GM21786 (cell line): ENCODE data around the gene ATE1.
"Not testable (repeated sequence)": the region's sequence is repeated elsewhere in the genome, so short reads cannot be mapped to it uniquely, and the experiment has no call there.

ENCODE experiments used
- ATAC-seq: cut with Tn5 transposase; IDR thresholded peaks from one replicate; pipeline ENCODE4 v1.9.1; 2021; ENCODE audit not compliant: unreplicated experiment

Gene ATE1

DNA sequence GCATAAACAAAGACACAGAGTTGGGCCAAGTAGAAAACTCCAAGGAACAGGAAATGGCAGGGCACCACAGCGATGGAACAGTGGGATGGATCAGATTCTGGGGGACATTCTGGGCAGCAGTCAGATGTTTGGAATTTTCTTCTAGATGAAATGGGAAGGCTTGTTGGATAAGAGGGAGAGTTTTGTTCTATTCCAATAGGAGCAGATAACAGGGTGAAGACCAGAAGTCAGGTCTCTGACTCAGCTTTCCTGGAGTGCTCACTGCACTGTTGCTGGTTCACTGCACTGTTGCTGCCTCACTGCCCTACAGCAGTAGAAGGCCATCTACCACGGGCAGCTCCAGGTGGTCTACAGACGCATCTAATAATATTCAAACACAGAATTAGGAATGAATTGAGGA, 135.6 kb downstream of the ATE1 start:
- ATAC-seq = no peak

DNA sequence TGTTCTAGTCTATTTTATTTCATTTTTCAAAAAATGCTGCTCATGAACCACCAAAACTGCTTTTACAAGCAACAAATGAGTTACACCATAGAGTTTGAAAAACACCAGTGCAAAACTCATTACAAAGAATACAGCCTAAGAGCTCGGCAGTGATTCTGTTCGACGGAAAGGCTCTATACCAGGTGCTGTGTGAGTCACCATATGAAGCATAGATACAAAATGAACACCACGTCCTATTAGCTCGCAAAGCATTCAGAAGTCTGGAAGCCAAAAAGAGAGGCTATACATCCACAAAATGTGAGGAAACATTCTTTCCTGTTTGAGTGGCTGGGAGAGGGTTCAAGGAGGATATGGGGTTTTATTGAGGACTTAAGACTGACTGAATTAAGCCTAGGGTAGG, 136.1 kb downstream of the ATE1 start:
- no peak for ATAC-seq

DNA sequence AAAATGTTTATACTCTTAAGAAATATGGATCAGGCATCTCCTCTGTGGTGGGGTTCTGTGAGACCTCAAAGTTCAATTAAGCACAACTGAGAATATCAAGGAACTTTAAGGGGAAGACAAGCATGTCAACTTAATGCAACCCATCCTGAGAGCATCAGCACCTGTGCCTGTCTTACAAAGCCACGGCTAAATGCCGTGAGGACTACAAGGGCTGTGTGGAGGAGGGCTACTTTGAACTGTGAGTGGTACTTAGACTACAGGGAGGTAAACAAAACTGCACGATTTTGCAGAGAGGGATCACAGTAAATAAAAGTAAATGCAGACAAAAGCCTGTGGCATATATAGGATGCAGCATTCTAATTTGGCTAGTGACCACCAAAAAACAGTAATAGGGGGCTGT, 139.1 kb downstream of the ATE1 start:
- no peak for ATAC-seq

DNA sequence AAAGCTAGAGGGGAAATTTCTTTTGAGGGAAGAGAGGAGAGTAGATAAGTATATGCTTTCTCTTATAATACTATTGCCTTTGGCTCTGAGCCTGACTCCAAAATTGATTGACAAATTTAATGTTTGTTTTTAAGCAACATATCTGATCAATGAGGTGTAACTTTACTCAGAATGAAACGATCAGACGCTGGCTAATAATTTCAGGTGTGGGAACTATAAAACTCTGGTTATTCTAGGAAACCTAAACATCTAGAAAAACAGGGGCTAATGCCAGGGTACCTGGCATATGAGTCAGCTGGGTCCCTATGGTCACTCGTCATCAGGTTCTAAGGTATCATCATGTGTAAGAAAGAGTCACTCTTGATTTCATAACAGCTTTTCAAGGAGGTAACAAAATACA, 139.7 kb downstream of the ATE1 start:
- no peak for ATAC-seq

DNA sequence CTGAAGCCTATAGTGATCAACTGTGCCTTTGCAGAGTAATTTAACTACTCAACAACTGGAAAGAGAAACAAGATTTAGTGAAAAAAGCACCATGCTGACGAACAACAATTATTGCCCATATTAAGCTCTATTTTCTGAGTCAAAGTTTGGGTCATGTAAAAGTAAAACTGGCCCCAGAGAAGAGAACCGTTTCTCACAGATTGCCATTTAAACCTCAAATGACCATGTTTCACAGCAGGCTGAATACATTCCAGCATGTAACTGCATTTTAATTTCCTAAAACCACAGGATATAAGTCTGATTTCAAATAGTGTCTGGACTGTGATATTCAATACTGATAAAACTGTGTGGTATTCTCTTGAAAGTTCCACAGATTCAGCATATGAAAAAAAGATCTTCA, 140.7 kb downstream of the ATE1 start:
- no peak for ATAC-seq

DNA sequence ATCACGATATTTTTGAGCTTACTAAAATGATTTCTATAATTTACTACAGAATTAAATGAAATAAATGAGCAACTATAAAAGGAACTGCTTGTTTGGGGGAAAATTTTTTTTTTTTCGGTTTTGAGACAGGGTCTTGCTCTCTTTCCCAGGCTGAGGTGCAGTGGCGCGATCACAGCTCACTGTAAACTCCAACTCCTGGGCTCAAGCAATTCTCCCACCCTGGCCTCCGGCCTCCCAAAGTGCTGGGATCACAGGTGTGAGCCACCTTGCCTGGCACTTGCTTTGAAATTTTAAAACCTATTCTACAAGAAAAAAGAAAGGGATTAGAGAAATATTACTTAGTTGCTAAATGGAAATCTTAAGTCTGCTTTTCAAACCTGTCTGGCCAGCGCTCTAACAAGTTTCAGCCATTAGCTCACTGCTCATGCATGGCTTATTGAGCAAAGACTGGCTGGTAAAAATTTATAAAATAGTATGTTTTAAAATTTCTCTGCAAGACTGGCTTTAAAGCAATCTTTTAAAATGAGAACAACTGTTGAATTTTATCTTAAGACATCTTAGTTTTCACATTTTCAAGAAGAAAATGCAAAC, 144.0 kb downstream of the ATE1 start:
- no peak for ATAC-seq

DNA sequence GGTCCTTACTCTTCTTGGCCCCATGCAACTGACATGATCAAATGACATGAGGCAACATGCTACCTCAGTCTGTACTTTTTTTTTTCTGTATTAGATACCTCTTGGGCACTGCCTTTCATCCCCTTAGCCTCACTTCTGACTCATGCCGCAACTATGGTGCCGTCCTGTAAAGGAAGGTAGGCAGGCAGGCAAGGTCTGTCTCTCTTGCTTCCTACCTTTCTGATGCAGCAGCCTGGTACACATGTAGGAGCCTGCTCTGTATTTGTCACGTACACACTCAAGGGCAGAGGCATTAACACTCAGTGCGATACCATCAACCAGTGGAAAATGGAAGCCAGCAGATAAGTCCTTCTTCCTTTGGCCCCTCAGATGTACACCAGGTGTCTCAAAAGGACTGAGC, 146.7 kb downstream of the ATE1 start:
- no peak for ATAC-seq

DNA sequence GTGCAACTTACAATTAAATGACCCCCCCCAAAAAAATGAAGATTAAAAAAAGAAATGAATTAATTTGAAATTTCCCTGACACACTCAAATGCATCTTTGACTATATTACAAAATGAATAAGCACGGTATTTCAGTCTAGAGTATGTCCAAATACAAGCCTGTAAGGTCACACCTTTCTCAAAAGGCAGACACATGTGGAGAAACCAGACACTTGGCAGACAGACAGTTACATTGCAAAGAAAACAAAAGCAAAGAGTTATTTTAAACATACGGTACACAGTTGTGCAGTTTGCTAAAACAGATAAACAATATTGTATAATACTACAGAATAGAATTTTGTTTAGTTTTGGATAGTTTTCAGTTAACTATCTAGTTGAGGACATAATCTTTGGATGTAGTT, 153.0 kb downstream of the ATE1 start:
- no peak for ATAC-seq

DNA sequence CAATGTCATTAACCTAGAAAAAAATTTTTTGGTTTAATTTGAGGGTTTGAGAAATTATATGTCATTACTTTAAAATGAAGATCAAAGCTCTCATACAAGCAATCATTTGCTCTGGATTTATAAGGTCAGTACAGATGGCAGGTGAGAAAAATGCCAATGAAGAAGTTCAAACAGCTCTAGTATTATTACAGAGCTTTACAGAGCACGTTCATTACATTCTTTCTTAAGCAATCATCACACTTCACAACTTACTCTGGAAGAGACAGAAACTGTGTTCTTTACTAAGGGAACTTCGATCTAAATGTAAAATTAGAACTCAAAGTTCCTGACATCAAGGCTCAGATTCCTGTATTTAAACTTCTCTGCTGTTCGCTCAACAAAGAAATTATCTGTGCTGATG, 153.4 kb downstream of the ATE1 start:
- ATAC-seq = no peak

DNA sequence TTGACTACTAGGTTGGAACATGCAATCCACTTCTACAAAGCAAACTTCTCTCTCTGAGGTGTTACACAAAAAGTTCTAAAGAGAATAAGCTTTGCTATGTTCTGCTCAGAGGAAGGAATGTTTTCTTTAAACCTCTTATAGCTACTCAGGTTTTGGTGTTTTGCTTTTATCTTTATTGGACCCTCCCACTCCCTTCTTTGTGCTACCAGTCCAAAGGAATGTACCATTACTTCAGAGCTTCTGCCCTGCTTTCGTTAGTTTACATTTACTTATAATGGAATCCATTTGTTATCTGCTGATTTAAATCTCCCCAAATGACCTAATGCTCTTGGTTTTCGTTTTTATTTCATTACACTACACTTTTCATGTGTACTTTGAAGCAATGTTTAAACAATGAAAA, 154.9 kb downstream of the ATE1 start:
- no peak for ATAC-seq

DNA sequence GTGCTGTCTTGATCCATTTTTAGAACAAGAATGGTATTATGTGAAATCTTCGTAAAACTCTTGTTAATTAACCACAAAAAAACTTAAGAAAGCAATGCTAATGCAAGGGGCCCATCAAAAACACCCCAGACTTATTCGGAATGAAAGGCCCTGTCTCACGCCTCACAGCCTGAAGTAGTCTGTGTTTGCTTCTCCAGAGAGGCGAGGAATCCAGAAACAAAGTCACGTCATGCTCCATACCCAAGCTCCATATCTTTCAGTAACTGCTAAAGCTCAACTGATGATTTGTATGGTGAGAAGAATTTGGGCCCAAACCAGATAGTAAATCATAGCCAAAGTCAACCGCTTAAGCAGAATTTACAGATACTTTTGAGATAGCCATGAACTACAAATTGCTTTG, 155.4 kb downstream of the ATE1 start:
- no peak for ATAC-seq

DNA sequence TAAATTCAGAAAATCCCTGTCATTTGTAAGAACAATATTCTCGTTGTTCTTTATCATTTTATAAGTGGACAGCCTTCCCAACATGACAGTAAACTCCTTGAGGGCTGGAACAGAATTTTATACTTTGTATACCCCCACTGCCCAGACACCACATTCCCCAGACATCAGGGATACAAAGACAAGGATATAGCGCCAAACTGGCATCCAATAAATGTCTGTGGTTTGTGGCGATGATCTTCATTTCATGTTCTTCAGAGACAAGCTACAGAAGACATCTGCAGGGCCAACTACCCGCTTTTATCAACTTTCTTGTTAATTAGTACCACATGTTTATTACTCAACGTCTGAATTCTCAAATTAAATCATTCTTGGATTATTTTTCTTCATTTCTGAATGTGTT, 155.9 kb downstream of the ATE1 start:
- ATAC-seq = no peak

DNA sequence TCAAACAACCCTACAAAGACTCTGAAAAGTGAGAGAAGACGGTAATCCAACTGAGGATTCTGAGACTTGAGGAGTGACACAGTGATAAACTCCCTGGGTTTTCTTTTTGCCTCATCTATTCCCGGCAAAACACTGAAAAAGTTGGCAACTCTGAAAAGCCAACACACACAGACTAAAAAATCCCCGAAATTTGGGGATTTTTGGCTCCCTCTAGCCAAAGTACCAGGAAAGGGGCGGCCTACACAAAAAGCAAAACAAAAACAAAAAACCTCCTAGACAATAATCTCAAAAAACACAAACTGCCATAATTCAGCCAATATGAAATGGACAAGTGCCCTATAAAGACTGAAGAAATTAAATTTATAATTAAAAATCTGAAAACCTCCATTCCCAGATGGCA, 161.4 kb downstream of the ATE1 start:
- no peak for ATAC-seq

DNA sequence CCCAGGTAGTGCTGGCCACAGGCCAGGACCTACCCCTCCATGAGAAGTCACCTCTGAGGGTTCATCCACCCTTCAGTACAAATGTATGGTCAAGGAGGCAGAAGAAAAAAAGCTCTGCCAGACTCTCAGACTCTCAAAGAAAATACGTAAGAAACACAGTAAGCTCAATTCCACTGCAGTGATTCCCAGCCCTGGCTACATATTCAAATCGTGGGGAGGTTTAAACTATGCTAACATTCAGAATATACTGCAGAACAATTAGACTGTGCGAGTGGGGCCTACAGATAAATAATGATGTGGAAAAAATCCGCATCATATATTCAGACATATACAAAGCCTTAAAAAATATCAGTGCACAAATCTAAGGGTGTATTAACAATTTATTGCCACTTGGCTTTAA, 162.6 kb downstream of the ATE1 start:
- ATAC-seq = no peak

DNA sequence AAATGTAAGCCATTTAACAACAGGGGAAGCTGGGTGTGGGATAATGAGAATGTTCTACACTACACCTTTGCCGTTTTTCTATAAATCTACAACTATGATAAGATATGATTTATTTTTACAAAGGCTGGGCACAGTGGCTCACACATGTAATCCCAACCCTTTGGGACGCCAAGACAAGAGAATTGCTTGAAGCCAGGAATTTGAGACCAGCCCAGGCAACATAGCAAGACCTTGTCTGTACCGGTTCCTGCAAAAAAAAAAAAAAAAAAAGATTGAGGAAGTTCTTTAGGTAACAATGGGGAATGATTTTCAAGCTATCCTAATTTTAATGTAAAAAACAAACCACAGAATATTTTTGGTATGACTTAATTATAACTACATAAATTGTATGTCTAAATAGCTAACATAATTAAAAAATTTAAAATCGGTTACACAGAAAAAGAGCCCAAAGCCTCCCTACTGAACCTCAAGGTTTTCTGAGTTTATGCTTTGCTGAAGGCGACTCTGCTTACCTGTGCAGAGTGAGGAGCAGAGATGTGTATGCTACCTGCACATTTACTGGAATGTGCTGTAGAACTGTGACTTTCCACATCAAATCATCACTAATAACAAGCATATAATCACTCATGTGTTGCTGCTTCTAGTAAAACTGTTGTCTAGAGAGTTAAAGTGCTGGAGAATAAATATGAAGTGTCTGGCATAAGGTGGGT, 163.4 kb downstream of the ATE1 start:
- no peak for ATAC-seq

DNA sequence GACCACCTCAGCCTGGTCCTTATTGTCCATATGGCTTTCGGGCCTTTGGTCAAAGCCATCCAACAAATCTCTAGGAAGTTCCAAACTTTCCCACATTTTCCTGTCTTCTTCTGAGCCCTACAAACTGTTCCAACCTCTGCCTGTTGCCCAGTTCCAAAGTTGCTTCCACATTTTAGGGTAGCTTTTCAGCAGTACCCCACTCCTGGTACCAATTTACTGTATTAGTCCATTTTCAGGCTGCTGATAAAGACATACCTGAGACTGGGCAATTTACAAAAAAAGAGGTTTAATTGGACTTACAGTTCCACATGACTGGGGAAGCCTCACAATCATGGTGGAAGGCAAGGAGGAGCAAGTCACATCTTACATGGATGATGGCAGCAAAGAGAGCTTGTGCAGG, 170.6 kb downstream of the ATE1 start:
- ATAC-seq = not testable (repeated sequence)

DNA sequence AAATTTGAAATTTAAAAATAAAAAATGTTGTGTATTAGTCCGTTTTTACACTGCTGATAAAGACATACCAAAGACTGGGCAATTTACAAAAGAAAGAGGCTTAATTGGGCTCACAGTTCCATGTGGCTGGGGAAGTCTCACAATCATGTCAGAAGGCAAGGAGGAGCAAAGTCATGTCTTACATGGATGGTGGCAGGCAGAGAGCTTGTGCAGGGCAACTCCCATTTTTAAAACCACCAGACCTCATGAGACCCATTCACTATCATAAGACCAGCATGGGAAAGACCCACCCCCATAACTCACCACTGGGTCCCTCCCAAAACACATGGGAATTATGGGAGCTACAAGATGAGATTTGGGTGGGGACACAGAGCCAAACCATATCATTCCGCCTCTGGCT, 172.3 kb downstream of the ATE1 start:
- not testable (repeated sequence) for ATAC-seq

DNA sequence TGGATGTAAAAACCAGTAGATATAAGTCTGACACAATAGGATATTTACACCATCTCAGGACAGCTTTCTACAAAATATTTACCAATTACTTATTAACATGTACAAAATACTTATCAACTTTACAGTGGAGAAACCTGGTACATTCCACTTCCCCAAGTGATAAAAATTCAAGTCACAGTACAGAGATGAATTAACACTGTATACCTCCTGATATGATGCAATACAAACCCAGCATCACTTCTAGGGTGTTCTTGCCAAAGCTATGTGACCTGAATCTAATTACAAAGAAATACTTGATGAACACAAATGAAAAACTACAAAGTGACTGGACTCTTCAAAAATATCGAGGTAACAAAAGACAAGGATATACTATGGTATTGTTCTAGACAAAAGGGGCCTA, 173.2 kb downstream of the ATE1 start:
- ATAC-seq = no peak

DNA sequence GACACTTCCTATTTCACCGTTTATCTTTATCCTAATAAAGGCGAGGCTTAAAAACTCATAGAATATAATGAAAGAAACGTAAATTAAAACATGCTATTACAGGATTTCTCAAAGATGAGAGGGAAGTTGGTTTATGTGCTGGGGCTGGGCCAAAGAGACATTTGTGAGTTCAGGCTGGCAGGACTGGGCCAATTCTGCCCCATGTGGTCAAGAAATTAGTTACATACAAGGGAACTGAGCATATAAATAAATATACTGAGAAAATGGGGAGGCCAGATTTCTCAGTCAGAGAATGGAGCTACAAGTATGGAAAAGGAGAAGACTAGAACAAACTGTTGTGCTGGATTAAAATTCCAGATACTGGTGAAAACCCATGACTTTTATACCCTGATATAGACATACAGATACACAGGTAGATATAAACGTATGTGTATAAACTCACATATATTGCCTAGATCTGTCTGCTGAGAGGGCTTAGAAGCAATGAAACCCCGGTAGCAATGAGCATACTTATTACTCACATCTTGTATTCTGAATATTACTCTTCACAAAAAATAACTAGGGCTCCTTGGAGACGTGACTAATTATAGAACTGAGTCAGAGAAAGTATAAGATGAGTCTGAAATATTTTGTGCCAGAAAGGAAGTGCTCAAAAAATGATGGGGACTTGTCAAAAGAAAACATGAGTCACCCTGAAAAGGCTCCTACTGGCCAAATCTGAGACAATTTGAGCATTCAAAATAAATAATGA, 173.9 kb downstream of the ATE1 start:
- peak; percentile 94 for ATAC-seq

DNA sequence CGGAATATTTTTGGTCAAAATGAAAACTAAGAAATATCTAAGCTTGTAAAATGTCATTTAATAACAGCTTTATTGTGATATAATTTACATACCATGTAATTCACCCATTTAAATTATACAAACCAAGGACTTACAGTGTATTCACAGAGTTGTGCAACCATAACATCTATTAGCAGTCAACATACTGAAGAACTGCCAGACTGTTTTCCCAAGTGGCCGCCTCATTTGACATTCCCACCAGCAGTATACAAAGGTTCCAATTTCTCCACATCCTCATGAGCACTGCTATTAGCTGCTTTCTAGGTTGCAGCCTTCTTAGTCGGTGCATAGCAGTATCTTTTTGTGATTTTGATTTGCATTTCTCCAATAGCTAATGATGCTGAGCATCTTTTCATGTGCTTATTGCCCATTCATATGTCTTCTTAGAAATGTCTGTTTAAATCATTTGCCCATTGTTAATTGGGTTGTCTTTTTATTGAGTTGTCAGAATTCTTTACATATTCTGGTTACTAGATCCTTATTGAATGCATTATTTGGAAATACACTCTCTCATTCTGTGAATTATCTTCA, 176.6 kb downstream of the ATE1 start:
- ATAC-seq = no peak

DNA sequence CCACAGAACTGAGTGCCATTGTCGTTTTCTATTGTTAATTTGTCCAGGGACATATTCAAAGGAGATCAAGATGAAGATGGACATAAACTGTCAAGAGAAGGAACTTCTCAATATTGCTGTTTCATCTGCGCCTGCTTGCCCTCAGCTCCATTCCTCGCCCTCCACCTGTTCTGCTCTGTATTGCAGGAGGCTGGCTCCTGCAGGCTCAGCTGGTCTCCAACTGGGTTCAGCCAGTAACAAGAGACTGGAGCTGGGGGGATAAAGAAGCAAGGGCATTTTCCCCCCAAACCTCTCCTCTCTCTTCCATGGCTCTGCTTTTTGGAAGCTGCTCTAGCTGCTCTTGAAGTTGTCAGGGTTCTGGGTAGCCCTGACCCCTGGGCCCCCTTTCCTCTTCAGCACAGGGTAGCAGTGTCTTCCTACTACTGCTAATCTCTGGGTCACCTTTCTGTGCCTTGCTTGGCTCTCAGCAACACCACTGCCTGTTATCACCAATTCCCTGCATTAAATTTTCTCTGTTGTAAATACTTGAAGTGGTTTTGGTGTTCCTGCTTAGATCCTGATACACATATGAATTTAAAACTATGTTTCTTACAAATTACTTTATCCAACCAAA, 180.6 kb downstream of the ATE1 start:
- no peak for ATAC-seq
